Colon (tissue), 2 donors: ENCODE results near the gene FIGN.

ENCODE experiments used
- FAIRE-seq: peaks from 2 replicates; lab custom pipeline; 2012; peaks lifted over from hg19 to GRCh38; lab: Jason Lieb, UNC
- donor health status: control.
- donor health status: control.

Gene FIGN

GRCh38 chr2:163735685-163736432 lies at the start of gene FIGN:
TSS of gene FIGN (minus strand) at chr2:163736008. CDS start at chr2:163734927, 1,081 bp downstream.
- no peak for FAIRE-seq

- no peak for FAIRE-seq
These were observed 49.4 kb upstream of the FIGN start for GRCh38 chr2:163785162-163785561.

GRCh38 chr2:163779970-163780597 lies 44.3 kb upstream of the FIGN start:
- FAIRE-seq = no peak

GRCh38 chr2:163778045-163778781 lies 42.4 kb upstream of the FIGN start:
- FAIRE-seq = no peak

- FAIRE-seq = no peak
These were observed 39.5 kb upstream of the FIGN start for GRCh38 chr2:163775304-163775703.

- no peak for FAIRE-seq
These were observed 39.1 kb upstream of the FIGN start for GRCh38 chr2:163774862-163775261.

- FAIRE-seq = no peak
These were observed 37.5 kb upstream of the FIGN start for GRCh38 chr2:163773276-163773675.

GRCh38 chr2:163771596-163771995 lies 35.8 kb upstream of the FIGN start:
- no peak for FAIRE-seq

- FAIRE-seq = no peak
These were observed 33.3 kb upstream of the FIGN start for GRCh38 chr2:163768881-163769695.

GRCh38 chr2:163767097-163767496 lies 31.3 kb upstream of the FIGN start:
- FAIRE-seq = no peak

- no peak for FAIRE-seq
These were observed 28.8 kb upstream of the FIGN start for GRCh38 chr2:163764566-163764965.

GRCh38 chr2:163759013-163759412 lies 23.2 kb upstream of the FIGN start:
- FAIRE-seq = no peak

- no peak for FAIRE-seq
These were observed 22.0 kb upstream of the FIGN start for GRCh38 chr2:163757814-163758213.

- no peak for FAIRE-seq
These were observed 20.8 kb upstream of the FIGN start for GRCh38 chr2:163756588-163756987.

GRCh38 chr2:163755366-163755765 lies 19.6 kb upstream of the FIGN start:
- no peak for FAIRE-seq

GRCh38 chr2:163753726-163754125 lies 17.9 kb upstream of the FIGN start:
- no peak for FAIRE-seq

GRCh38 chr2:163752267-163752666 lies 16.5 kb upstream of the FIGN start:
- no peak for FAIRE-seq

GRCh38 chr2:163751696-163752095 lies 15.9 kb upstream of the FIGN start:
- FAIRE-seq = no peak

GRCh38 chr2:163748420-163748819 lies 12.6 kb upstream of the FIGN start:
- FAIRE-seq = no peak

- FAIRE-seq = no peak
These were observed 5.6 kb upstream of the FIGN start for GRCh38 chr2:163741435-163741834.

- no peak for FAIRE-seq
These were observed 1.8 kb upstream of the FIGN start for GRCh38 chr2:163737563-163737962.

- no peak for FAIRE-seq
These were observed 1.3 kb upstream of the FIGN start for GRCh38 chr2:163737190-163737439.
